ENCODE results near the gene RDH16. TPM values are rescaled to one million over a fixed set of nuclear protein-coding genes. Genes with fewer than 3 reads are reported as not detected.
"Not testable (repeated sequence)": the region's sequence is repeated elsewhere in the genome, so short reads cannot be mapped to it uniquely, and the experiment has no call there.

The RDH16 gene
- total and polyA plus RNA-seq, 10 donors: 0.86 to 3.9 (median 2.6) TPM

DNA sequence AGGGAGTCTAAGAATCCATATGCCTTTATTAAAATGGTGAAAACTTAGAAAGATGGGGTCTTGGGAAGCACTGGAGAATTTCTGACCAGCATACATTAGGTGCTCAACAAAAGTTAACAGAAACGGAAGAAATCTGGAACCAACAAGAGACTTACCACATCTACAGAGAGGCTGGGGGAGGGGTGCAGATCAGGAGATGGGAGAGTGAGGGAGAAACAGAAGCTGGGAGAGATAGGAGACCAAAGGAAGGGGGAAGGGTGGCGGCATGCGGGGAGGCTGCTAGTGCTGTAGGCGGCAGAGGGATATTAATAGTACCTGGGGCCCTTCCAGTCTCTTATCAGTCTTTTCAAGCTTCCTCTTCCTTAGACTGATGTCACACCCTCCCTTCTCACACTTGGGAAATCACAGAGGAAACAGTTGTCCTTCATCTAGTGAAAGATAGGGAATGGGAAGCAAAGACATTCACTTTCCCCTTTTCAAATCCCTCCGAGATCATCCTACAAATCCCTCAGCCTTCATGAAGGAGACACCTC is 30.9 kb upstream of the RDH16 start:
- Histone ChIP-seq H3K9me3 (no peaks in the 10 kb centered on the region), H3K27ac (peak overlapping the region in 5 of 8 donors; percentile 49 to 67 (median 64)), H3K36me3 (no peaks in the 10 kb centered on the region), H3K4me1 (peaks cover 17 to 60% (median 43%) of the 10 kb centered on the region in 6 donors), H3K27me3 (replicated peaks in 1 of 7) (no peaks in the 10 kb centered on the region), H3K4me3 (no peak overlapping the region)
- 20 to 31% (median 29%) methylated on average over 5 of the region's 5 CpGs for WGBS, 5 donors
- intact Hi-C loops (cut with DNase I; ENCODE audit: low total_unique reads): loop anchor here (5.0 kb wide), 1 partner anchor 151 kb away; no protein-coding TSS in a partner anchor
- TF ChIP-seq POLR2A (IDR thresholded peaks at IDR 0.05) (no peak), POLR2AphosphoS5 (IDR thresholded peaks at IDR 0.05) (peak in 1 of 3 donors; percentile 12)
- peak; percentile 60 for DNase-seq

DNA sequence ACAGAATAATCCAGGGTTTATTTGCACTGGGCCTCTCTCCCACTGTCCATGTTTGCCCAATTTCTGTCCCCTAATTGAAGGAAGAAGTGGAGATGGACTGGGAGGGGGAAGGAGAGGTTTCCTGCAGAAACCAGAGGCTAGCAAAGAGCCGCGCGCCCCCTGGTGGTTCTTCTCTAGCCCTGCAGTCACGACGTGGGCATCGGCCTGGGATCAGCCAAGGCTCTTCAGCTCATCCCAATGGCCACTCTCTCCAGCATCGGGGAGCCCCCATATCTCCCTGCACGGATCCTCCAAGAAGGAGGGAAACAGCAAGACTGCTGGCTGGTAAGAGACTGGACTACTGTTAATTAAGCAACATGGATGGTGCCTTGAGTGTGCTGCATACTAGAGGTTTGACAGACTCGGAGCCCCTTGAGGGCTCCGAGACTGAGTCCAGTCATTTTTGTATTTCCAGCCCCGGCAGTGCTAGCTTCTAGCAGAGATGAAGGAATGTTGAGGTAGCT is 30.2 kb upstream of the RDH16 start:
- Histone ChIP-seq H3K9me3 (no peaks in the 10 kb centered on the region), H3K4me1 (peaks cover 17 to 56% (median 41%) of the 10 kb centered on the region in 6 donors), H3K36me3 (no peaks in the 10 kb centered on the region), H3K27ac (peak overlapping the region in 5 of 8 donors; percentile 29 to 67 (median 64)), H3K27me3 (replicated peaks in 1 of 7) (no peaks in the 10 kb centered on the region), H3K4me3 (peak overlapping the region in 1 of 8 donors; percentile 39)
- WGBS, 5 donors: 18 to 25% (median 23%) methylated on average over 9 to 11 of the region's 11 CpGs
- peak; percentile 94 for DNase-seq
- intact Hi-C loops (cut with DNase I; ENCODE audit: low total_unique reads): loop anchor here (5.0 kb wide), 1 partner anchor 150 kb away; no protein-coding TSS in a partner anchor
- TF ChIP-seq POLR2A (IDR thresholded peaks at IDR 0.05) (no peak), POLR2AphosphoS5 (IDR thresholded peaks at IDR 0.05) (peak in 1 of 3 donors; percentile 63)
- TF ChIP-seq, protein P1, sequence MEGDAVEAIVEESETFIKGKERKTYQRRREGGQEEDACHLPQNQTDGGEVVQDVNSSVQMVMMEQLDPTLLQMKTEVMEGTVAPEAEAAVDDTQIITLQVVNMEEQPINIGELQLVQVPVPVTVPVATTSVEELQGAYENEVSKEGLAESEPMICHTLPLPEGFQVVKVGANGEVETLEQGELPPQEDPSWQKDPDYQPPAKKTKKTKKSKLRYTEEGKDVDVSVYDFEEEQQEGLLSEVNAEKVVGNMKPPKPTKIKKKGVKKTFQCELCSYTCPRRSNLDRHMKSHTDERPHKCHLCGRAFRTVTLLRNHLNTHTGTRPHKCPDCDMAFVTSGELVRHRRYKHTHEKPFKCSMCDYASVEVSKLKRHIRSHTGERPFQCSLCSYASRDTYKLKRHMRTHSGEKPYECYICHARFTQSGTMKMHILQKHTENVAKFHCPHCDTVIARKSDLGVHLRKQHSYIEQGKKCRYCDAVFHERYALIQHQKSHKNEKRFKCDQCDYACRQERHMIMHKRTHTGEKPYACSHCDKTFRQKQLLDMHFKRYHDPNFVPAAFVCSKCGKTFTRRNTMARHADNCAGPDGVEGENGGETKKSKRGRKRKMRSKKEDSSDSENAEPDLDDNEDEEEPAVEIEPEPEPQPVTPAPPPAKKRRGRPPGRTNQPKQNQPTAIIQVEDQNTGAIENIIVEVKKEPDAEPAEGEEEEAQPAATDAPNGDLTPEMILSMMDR (IDR thresholded peaks at IDR 0.05 in 8 of 11, conservative IDR thresholded peaks at IDR 0.05 in 3 of 11): peak; percentile 82 to 98 (median 95)

DNA sequence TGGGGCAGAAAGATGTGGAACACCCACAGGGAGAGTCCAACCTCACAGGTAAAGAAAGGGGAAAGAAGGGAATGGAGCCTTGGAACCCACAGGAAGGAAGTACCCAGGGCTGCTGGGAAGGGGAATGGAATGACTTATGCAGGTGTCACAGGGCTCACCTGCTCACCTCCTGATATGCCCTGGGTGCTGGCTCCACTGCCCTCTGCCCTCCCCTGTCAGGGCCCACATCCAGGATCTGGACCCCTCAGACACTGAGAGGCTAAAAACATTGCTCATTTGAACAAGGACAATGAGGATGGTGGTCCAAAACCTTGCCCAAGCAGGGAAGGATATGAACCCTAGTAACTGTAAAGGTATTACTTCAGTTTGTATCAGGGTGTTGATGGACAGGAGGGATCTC is 29.6 kb upstream of the RDH16 start:
- intact Hi-C loops (cut with DNase I; ENCODE audit: low total_unique reads): loop anchor here (5.0 kb wide), 1 partner anchor 150 kb away; no protein-coding TSS in a partner anchor
- Histone ChIP-seq H3K4me3 (peak overlapping the region in 1 of 8 donors; percentile 39), H3K27ac (peak overlapping the region in 3 of 8 donors; percentile 53 to 67 (median 67)), H3K36me3 (no peaks in the 10 kb centered on the region), H3K27me3 (replicated peaks in 1 of 7) (no peaks in the 10 kb centered on the region), H3K4me1 (peaks cover 17 to 50% (median 38%) of the 10 kb centered on the region in 6 donors), H3K9me3 (no peaks in the 10 kb centered on the region)
- TF ChIP-seq, protein P1 (IDR thresholded peaks at IDR 0.05 in 8 of 11, conservative IDR thresholded peaks at IDR 0.05 in 3 of 11): no peak
- TF ChIP-seq POLR2A (IDR thresholded peaks at IDR 0.05) (no peak), POLR2AphosphoS5 (IDR thresholded peaks at IDR 0.05) (no peak)
- no peak for DNase-seq

DNA sequence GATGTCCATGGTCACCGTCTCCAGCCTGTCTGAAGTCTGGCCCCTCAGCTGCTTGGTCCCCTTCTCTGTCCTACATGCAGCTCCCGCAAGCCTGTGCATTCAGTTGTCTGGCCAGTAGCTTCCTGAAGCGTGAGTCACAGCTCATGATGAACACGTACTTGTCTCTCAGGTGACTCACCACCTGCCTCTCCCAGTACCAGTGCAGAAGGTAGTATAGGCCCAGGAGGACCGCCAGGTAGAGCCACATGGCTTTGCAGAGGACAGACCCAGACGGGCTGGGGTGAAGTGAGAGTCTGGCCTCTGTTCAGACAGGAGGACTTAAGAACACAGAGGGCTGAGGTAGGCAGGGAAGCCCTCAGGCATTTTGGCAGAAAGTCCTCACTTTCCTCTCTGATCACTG is 28.3 kb upstream of the RDH16 start:
- H3K27me3 ChIP-seq (replicated peaks in 1 of 7); H3K4me3 ChIP-seq; H3K36me3 ChIP-seq; H3K27ac ChIP-seq; DNase-seq; H3K9me3 ChIP-seq: not testable (repeated sequence)
- intact Hi-C loops (cut with DNase I; ENCODE audit: low total_unique reads): loop anchor here (5.0 kb wide), 1 partner anchor 148 kb away; no protein-coding TSS in a partner anchor
- WGBS, 5 donors: 67 to 89% (median 81%) methylated on average over 2 to 5 of the region's 6 CpGs
- H3K4me1 ChIP-seq: peaks cover 8 to 37% (median 26%) of the 10 kb centered on the region in 6 donors

DNA sequence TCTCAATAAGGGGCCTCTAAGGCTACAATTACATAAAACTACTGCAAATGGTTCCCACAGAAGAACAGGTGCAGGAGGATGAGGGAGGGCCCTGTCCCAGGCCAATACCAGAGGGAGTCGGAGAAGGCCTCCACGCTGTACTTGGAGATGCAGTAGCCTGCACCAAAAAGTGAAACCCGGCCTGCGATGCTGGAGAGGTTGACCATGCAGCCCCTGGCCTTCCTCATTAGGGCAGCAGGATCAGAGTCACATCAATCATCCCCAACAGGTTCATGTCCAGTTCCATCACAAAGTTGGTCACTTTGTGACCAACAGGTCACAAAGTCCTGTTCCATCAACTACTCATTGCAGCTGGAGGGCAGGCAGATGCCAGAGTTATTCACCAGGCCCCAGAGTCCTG is 26.0 kb upstream of the RDH16 start:
- no peaks in the 10 kb centered on the region for H3K27me3 ChIP-seq (replicated peaks in 1 of 7)
- no peaks in the 10 kb centered on the region for H3K9me3 ChIP-seq
- peaks cover 0 to 6% (median 0%) of the 10 kb centered on the region in 6 donors for H3K36me3 ChIP-seq
- no peak overlapping the region for H3K27ac ChIP-seq
- H3K4me3 ChIP-seq: no peak overlapping the region
- 74 to 97% (median 94%) methylated on average over 4 of the region's 4 CpGs for WGBS, 5 donors
- no peak for DNase-seq
- peaks cover 8 to 15% (median 14%) of the 10 kb centered on the region in 6 donors for H3K4me1 ChIP-seq
- TF ChIP-seq, protein P1 (IDR thresholded peaks at IDR 0.05 in 8 of 11, conservative IDR thresholded peaks at IDR 0.05 in 3 of 11): no peak
- no peak for TF ChIP-seq POLR2AphosphoS5 (IDR thresholded peaks at IDR 0.05)
- TF ChIP-seq POLR2A (IDR thresholded peaks at IDR 0.05): no peak
- intact Hi-C loops (cut with DNase I; ENCODE audit: low total_unique reads): no loop called here

DNA sequence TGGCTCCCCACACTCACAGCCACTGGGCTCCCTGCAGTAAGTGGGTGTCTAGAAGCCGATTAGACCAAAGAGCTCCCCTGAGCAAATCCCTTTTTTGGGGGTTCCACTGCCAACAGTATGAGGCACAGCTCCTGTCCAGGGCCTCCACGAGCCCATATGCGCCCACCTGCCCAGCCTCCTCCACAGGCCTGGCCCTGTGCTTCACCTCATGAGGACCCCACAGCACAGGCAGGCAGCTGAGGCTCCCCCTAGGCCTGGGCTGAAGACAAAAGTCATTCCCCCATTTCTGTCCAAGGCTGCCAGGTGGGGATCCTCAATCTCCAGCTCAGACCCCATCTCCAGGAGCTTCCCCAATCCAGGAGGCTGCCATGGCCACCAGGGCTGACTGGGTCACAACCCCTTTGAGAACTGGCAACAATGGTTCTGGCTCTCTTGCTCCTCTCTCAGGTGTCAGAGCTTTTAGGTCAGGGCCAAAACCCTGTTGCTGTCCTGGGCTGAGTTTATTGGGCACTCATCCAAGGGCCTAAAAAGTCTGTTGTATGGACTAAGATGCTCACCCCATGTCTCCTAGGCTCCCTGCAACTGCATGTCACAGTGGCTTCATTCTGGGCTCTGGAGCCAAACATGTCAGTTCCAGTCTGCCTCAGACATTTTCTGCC is 25.3 kb upstream of the RDH16 start:
- H3K27ac ChIP-seq; DNase-seq; H3K9me3 ChIP-seq; H3K4me3 ChIP-seq; H3K4me1 ChIP-seq; intact Hi-C loops (cut with DNase I; ENCODE audit: low total_unique reads); H3K36me3 ChIP-seq; H3K27me3 ChIP-seq (replicated peaks in 1 of 7): not testable (repeated sequence)
- WGBS, 5 donors: 70 to 92% (median 86%) methylated on average over 2 to 3 of the region's 3 CpGs
